Myocyte (in vitro differentiated cells): Measurements from ENCODE around the gene TTC36. TPM values are rescaled to one million over a fixed set of nuclear protein-coding genes. Genes with fewer than 3 reads are reported as not detected.
A peak's percentile ranks its signal among the peaks of the same experiment; 100 is the strongest.
"Not testable (repeated sequence)": the region's sequence is repeated elsewhere in the genome, so short reads cannot be mapped to it uniquely, and the experiment has no call there.

ENCODE experiments used
- DNase-seq: peaks from one replicate; pipeline ENCODE4 v3.0.0-alpha.2; 2012; ENCODE audit warnings: low read depth
- total RNA-seq: library from RNA; depleted of rRNA; stranded (reverse); fragments of >200 nt; gene quantifications from 2 replicates; pipeline ENCODE4 v1.2.3, GENCODE V29; 2014

The TTC36 gene
- total RNA-seq, 1 donor from 2014 or later, result 3.8 TPM

- DNase-seq, result no peak
These were observed 4.8 kb downstream of the TTC36 start for GRCh38 chr11:118532091-118532490.

- DNase-seq, result no peak
These were observed 5.8 kb downstream of the TTC36 start for GRCh38 chr11:118532852-118533768.

- no peak for DNase-seq
These were observed 6.8 kb downstream of the TTC36 start for GRCh38 chr11:118533769-118534729.

- DNase-seq, result no peak
These were observed 8.0 kb downstream of the TTC36 start for GRCh38 chr11:118535261-118535660.

- no peak for DNase-seq
These were observed 9.5 kb downstream of the TTC36 start for GRCh38 chr11:118536726-118537125.

GRCh38 chr11:118537409-118537980 lies 10.2 kb downstream of the TTC36 start:
- no peak for DNase-seq

GRCh38 chr11:118544010-118544646 lies 16.9 kb downstream of the TTC36 start:
- no peak for DNase-seq

- no peak for DNase-seq
These were observed 17.4 kb downstream of the TTC36 start for GRCh38 chr11:118544647-118545010.

- DNase-seq, result no peak
These were observed 18.3 kb downstream of the TTC36 start for GRCh38 chr11:118545533-118545932.

- DNase-seq, result no peak
These were observed 19.9 kb downstream of the TTC36 start for GRCh38 chr11:118547132-118547531.

- peak; percentile 29 for DNase-seq
These were observed 25.1 kb downstream of the TTC36 start for GRCh38 chr11:118552341-118552740.

- DNase-seq, result no peak
These were observed 33.5 kb downstream of the TTC36 start for GRCh38 chr11:118560806-118561205.

- peak; percentile 24 for DNase-seq
These were observed 37.8 kb downstream of the TTC36 start for GRCh38 chr11:118565051-118565450.

GRCh38 chr11:118569670-118570069 lies 42.4 kb downstream of the TTC36 start:
- DNase-seq, result no peak

- DNase-seq, result no peak
These were observed 43.5 kb downstream of the TTC36 start for GRCh38 chr11:118570787-118571186.

- DNase-seq, result peak; percentile 30
These were observed 44.4 kb downstream of the TTC36 start for GRCh38 chr11:118571701-118572060.

GRCh38 chr11:118572061-118572980 lies 45.0 kb downstream of the TTC36 start, which contains the start of gene ARCN1:
Gene ARCN1, plus strand, starts transcription at chr11:118572409. Its CDS starts 139 bp downstream, at chr11:118572548.
- peak; percentile 81 for DNase-seq

- DNase-seq, result peak; percentile 22
These were observed 45.8 kb downstream of the TTC36 start for GRCh38 chr11:118572981-118573550.

GRCh38 chr11:118574636-118575035 lies 47.4 kb downstream of the TTC36 start:
- no peak for DNase-seq

- not testable (repeated sequence) for DNase-seq
These were observed 50.7 kb downstream of the TTC36 start for GRCh38 chr11:118577995-118578394.
